GM23338 (cell line): ENCODE measurements around the gene PIAS1.
A peak's percentile ranks its signal among the peaks of the same experiment; 100 is the strongest.

Experiments
- CREB1 ChIP-seq: fragments of 250-450 bp; sonication (Bioruptor Pico); IDR thresholded peaks from 2 replicates; pipeline ENCODE4 v1.5.0; 2020; ENCODE audit warnings: low read depth, mild to moderate bottlenecking, moderate library complexity
- EZH2 ChIP-seq: fragments of 200-600 bp; sonication (generic); IDR thresholded peaks from one replicate; pipeline ENCODE4 v1.8.0; 2017; ENCODE audit warnings: antibody characterized with exemption, mild to moderate bottlenecking, low read depth; ENCODE audit not compliant: unreplicated experiment
- EZH2phosphoT487 ChIP-seq: fragments of 200-600 bp; sonication (generic); IDR thresholded peaks from one replicate; pipeline ENCODE4 v1.8.1; 2018; ENCODE audit warnings: antibody characterized with exemption; ENCODE audit not compliant: unreplicated experiment
- JUNB ChIP-seq: IDR thresholded peaks from one replicate; pipeline ENCODE4 v1.6.1; 2016; ENCODE audit warnings: antibody characterized with exemption; ENCODE audit not compliant: unreplicated experiment
- NANOG ChIP-seq: IDR thresholded peaks from 2 replicates; pipeline ENCODE4 v1.6.1; 2016; ENCODE audit warnings: antibody characterized with exemption, borderline replicate concordance
- POLR2AphosphoS5 ChIP-seq: IDR thresholded peaks from 2 replicates; pipeline ENCODE4 v1.6.1; 2016; ENCODE audit warnings: antibody characterized with exemption, low read depth
- STAT1 ChIP-seq: IDR thresholded peaks from one replicate; pipeline ENCODE4 v1.6.1; 2016; ENCODE audit warnings: antibody characterized with exemption; ENCODE audit not compliant: unreplicated experiment
- ZNF114 ChIP-seq: fragments of 250-450 bp; sonication (Bioruptor Pico); IDR thresholded peaks from 2 replicates; pipeline ENCODE4 v1.5.0; 2020; ENCODE audit warnings: mild to moderate bottlenecking, moderate library complexity
- ZNF331 ChIP-seq: fragments of 250-450 bp; sonication (Bioruptor Pico); IDR thresholded peaks from 2 replicates; pipeline ENCODE4 v1.5.0; 2020; ENCODE audit warnings: low read depth, mild to moderate bottlenecking, moderate library complexity
- TF ChIP-seq, protein P1 (sequence below): IDR thresholded peaks from one replicate; pipeline ENCODE4 v1.6.1; 2018; ENCODE audit warnings: antibody characterized with exemption; ENCODE audit not compliant: unreplicated experiment
- TF ChIP-seq, protein P2 (sequence below), 2 experiments: fragments of 200-600 bp in 1 of 2; sonication (generic) in 1 of 2; conservative IDR thresholded peaks; 2 replicates each; pipeline versions ENCODE4 v1.5.1 to v1.6.1; 2016 to 2017; ENCODE audit warnings: antibody characterized with exemption in 2 of 2, low read depth in 2 of 2, mild to moderate bottlenecking in 2 of 2, moderate library complexity in 1 of 2
- TF ChIP-seq, protein P3 (sequence below): fragments of 250-450 bp; sonication (Bioruptor Pico); IDR thresholded peaks from 2 replicates; pipeline ENCODE4 v1.5.0; 2020; ENCODE audit warnings: mild to moderate bottlenecking, moderate library complexity
- TF ChIP-seq, protein P4 (sequence below): IDR thresholded peaks from 2 replicates; pipeline ENCODE4 v1.6.1; 2016; ENCODE audit warnings: antibody characterized with exemption

DNA sequence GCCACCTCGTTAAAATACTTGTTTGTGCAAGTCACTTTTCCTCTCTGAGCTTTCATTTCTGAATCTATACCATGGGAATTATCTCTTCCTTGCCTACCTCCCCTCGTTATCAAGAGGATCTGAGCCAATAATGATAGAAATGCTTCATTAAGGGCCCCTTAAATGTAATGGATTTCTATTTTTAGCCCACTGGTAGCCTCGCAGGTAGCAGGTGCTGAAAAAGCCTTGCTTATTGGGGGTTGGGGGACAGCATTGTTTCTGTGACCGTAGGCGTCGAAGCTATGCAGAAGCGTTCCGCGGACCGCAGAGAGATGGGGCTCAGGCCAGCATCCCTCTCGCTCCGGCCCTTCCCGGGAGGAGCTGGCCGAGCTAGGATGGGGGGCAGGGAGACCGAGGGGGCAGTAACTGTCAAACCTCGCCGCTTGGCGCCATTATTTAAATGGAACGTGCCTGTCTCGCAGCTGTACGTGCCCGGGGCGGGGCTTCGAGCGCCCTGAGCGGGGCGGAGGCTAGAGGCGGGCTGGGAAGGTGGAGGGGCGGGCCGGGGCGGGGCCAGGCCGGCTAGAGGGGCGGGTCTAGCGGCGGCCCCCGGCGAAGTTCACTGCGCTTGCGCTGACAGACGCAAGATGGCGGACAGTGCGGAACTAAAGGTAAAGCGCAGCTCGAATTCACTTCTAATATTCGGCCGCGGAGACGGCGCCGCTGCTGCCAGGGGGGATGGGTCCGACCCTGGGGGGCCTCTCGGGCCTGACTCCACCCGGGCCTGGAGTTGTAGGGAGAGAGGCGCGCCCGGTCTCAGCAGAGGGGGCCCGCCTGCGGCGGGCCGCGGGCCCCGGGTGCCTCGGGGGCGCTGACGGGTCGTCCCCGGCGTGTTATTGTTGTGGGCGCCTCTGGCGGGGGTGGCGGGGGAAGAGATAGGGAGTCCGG is at the start of gene PIAS1:
- TF ChIP-seq, protein P1, sequence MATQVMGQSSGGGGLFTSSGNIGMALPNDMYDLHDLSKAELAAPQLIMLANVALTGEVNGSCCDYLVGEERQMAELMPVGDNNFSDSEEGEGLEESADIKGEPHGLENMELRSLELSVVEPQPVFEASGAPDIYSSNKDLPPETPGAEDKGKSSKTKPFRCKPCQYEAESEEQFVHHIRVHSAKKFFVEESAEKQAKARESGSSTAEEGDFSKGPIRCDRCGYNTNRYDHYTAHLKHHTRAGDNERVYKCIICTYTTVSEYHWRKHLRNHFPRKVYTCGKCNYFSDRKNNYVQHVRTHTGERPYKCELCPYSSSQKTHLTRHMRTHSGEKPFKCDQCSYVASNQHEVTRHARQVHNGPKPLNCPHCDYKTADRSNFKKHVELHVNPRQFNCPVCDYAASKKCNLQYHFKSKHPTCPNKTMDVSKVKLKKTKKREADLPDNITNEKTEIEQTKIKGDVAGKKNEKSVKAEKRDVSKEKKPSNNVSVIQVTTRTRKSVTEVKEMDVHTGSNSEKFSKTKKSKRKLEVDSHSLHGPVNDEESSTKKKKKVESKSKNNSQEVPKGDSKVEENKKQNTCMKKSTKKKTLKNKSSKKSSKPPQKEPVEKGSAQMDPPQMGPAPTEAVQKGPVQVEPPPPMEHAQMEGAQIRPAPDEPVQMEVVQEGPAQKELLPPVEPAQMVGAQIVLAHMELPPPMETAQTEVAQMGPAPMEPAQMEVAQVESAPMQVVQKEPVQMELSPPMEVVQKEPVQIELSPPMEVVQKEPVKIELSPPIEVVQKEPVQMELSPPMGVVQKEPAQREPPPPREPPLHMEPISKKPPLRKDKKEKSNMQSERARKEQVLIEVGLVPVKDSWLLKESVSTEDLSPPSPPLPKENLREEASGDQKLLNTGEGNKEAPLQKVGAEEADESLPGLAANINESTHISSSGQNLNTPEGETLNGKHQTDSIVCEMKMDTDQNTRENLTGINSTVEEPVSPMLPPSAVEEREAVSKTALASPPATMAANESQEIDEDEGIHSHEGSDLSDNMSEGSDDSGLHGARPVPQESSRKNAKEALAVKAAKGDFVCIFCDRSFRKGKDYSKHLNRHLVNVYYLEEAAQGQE = no peak
- TF ChIP-seq, protein P2, sequence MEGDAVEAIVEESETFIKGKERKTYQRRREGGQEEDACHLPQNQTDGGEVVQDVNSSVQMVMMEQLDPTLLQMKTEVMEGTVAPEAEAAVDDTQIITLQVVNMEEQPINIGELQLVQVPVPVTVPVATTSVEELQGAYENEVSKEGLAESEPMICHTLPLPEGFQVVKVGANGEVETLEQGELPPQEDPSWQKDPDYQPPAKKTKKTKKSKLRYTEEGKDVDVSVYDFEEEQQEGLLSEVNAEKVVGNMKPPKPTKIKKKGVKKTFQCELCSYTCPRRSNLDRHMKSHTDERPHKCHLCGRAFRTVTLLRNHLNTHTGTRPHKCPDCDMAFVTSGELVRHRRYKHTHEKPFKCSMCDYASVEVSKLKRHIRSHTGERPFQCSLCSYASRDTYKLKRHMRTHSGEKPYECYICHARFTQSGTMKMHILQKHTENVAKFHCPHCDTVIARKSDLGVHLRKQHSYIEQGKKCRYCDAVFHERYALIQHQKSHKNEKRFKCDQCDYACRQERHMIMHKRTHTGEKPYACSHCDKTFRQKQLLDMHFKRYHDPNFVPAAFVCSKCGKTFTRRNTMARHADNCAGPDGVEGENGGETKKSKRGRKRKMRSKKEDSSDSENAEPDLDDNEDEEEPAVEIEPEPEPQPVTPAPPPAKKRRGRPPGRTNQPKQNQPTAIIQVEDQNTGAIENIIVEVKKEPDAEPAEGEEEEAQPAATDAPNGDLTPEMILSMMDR (conservative IDR thresholded peaks at IDR 0.05; ENCODE audit: low read depth in 2 of 2) = no peak
- TF ChIP-seq EZH2phosphoT487 (no peak), POLR2AphosphoS5 (peak; percentile 69; the same call in 1 of the 2 replicates), EZH2 (no peak), JUNB (no peak), CREB1 (CRISPR knock-in tag) (no peak), ZNF331 (no peak), NANOG (no peak), ZNF114 (CRISPR knock-in tag) (no peak), STAT1 (no peak)
- TF ChIP-seq, protein P3, sequence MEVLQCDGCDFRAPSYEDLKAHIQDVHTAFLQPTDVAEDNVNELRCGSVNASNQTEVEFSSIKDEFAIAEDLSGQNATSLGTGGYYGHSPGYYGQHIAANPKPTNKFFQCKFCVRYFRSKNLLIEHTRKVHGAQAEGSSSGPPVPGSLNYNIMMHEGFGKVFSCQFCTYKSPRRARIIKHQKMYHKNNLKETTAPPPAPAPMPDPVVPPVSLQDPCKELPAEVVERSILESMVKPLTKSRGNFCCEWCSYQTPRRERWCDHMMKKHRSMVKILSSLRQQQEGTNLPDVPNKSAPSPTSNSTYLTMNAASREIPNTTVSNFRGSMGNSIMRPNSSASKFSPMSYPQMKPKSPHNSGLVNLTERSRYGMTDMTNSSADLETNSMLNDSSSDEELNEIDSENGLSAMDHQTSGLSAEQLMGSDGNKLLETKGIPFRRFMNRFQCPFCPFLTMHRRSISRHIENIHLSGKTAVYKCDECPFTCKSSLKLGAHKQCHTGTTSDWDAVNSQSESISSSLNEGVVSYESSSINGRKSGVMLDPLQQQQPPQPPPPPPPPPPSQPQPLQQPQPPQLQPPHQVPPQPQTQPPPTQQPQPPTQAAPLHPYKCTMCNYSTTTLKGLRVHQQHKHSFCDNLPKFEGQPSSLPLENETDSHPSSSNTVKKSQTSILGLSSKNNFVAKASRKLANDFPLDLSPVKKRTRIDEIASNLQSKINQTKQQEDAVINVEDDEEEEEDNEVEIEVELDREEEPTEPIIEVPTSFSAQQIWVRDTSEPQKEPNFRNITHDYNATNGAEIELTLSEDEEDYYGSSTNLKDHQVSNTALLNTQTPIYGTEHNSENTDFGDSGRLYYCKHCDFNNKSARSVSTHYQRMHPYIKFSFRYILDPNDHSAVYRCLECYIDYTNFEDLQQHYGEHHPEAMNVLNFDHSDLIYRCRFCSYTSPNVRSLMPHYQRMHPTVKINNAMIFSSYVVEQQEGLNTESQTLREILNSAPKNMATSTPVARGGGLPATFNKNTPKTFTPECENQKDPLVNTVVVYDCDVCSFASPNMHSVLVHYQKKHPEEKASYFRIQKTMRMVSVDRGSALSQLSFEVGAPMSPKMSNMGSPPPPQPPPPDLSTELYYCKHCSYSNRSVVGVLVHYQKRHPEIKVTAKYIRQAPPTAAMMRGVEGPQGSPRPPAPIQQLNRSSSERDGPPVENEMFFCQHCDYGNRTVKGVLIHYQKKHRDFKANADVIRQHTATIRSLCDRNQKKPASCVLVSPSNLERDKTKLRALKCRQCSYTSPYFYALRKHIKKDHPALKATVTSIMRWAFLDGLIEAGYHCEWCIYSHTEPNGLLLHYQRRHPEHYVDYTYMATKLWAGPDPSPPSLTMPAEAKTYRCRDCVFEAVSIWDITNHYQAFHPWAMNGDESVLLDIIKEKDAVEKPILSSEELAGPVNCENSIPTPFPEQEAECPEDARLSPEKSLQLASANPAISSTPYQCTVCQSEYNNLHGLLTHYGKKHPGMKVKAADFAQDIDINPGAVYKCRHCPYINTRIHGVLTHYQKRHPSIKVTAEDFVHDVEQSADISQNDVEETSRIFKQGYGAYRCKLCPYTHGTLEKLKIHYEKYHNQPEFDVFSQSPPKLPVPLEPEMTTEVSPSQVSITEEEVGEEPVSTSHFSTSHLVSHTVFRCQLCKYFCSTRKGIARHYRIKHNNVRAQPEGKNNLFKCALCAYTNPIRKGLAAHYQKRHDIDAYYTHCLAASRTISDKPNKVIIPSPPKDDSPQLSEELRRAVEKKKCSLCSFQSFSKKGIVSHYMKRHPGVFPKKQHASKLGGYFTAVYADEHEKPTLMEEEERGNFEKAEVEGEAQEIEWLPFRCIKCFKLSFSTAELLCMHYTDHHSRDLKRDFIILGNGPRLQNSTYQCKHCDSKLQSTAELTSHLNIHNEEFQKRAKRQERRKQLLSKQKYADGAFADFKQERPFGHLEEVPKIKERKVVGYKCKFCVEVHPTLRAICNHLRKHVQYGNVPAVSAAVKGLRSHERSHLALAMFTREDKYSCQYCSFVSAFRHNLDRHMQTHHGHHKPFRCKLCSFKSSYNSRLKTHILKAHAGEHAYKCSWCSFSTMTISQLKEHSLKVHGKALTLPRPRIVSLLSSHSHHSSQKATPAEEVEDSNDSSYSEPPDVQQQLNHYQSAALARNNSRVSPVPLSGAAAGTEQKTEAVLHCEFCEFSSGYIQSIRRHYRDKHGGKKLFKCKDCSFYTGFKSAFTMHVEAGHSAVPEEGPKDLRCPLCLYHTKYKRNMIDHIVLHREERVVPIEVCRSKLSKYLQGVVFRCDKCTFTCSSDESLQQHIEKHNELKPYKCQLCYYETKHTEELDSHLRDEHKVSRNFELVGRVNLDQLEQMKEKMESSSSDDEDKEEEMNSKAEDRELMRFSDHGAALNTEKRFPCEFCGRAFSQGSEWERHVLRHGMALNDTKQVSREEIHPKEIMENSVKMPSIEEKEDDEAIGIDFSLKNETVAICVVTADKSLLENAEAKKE (CRISPR knock-in tag) = no peak
- TF ChIP-seq, protein P4, sequence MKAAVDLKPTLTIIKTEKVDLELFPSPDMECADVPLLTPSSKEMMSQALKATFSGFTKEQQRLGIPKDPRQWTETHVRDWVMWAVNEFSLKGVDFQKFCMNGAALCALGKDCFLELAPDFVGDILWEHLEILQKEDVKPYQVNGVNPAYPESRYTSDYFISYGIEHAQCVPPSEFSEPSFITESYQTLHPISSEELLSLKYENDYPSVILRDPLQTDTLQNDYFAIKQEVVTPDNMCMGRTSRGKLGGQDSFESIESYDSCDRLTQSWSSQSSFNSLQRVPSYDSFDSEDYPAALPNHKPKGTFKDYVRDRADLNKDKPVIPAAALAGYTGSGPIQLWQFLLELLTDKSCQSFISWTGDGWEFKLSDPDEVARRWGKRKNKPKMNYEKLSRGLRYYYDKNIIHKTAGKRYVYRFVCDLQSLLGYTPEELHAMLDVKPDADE = no peak
